ENCODE results near the gene SELENOP. TPM values are rescaled to one million over a fixed set of nuclear protein-coding genes. Genes with fewer than 3 reads are reported as not detected.
"Not testable (repeated sequence)": the region's sequence is repeated elsewhere in the genome, so short reads cannot be mapped to it uniquely, and the experiment has no call there.

SELENOP gene
- total and polyA plus RNA-seq, 7 donors = 34.3 to 155 (median 96.6) TPM

- no peak for TF ChIP-seq CTCF (IDR thresholded peaks at IDR 0.05)
- DNase-seq (no peak), ATAC-seq (no peak)
- intact Hi-C loops (cut with DNase I) = no loop called here
- Histone ChIP-seq H3K27ac (no peak overlapping the region), H3K4me1 (peaks cover 7% of the 10 kb centered on the region), H3K9me3 (no peaks in the 10 kb centered on the region), H3K36me3 (ENCODE audit: insufficient read depth in 1 of 2, low read depth in 1 of 2) (no peaks in the 10 kb centered on the region), H3K27me3 (ENCODE audit: insufficient read depth in 3 of 3, low read length in 2 of 3) (no peaks in the 10 kb centered on the region), H3K4me3 (no peak overlapping the region)
Observed at GRCh38 chr5:42855386-42855785, 43.7 kb upstream of the SELENOP start.

- ATAC-seq = no peak
Observed at GRCh38 chr5:42854795-42855194, 43.1 kb upstream of the SELENOP start.

GRCh38 chr5:42852826-42853225 lies 41.1 kb upstream of the SELENOP start:
- no peak for TF ChIP-seq CTCF (IDR thresholded peaks at IDR 0.05)
- intact Hi-C loops (cut with DNase I) = no loop called here
- no peaks in the 10 kb centered on the region for H3K27me3 ChIP-seq (ENCODE audit: insufficient read depth in 3 of 3, low read length in 2 of 3)
- no peak overlapping the region for H3K27ac ChIP-seq
- 100% methylated on average over 1 of the region's 1 CpG for WGBS, 3 donors
- H3K4me1 ChIP-seq = no peaks in the 10 kb centered on the region
- H3K36me3 ChIP-seq (ENCODE audit: insufficient read depth in 1 of 2, low read depth in 1 of 2) = no peaks in the 10 kb centered on the region
- no peak overlapping the region for H3K4me3 ChIP-seq
- DNase-seq = no peak
- ATAC-seq = no peak
- no peaks in the 10 kb centered on the region for H3K9me3 ChIP-seq

More at GRCh38 chr5:42854795-42855194, 43.1 kb upstream of the SELENOP start:
- TF ChIP-seq CTCF (IDR thresholded peaks at IDR 0.05) = no peak
- Histone ChIP-seq H3K27ac (no peak overlapping the region), H3K36me3 (ENCODE audit: insufficient read depth in 1 of 2, low read depth in 1 of 2) (no peaks in the 10 kb centered on the region), H3K9me3 (no peaks in the 10 kb centered on the region), H3K4me1 (peaks cover 7% of the 10 kb centered on the region), H3K4me3 (no peak overlapping the region), H3K27me3 (ENCODE audit: insufficient read depth in 3 of 3, low read length in 2 of 3) (no peaks in the 10 kb centered on the region)
- intact Hi-C loops (cut with DNase I) = no loop called here
- 84 to 92% (median 90%) methylated on average over 1 of the region's 1 CpG for WGBS, 3 donors
- no peak for DNase-seq

- H3K4me1 ChIP-seq = no peaks in the 10 kb centered on the region
- H3K27ac ChIP-seq = no peak overlapping the region
- TF ChIP-seq CTCF (IDR thresholded peaks at IDR 0.05) = no peak
- no peaks in the 10 kb centered on the region for H3K27me3 ChIP-seq (ENCODE audit: insufficient read depth in 3 of 3, low read length in 2 of 3)
- no peak overlapping the region for H3K4me3 ChIP-seq
- no peaks in the 10 kb centered on the region for H3K9me3 ChIP-seq
- no peaks in the 10 kb centered on the region for H3K36me3 ChIP-seq (ENCODE audit: insufficient read depth in 1 of 2, low read depth in 1 of 2)
- intact Hi-C loops (cut with DNase I) = no loop called here
- no peak for ATAC-seq
- 61 to 67% (median 62%) methylated on average over 6 of the region's 6 CpGs for WGBS, 3 donors
- DNase-seq = no peak
Observed at GRCh38 chr5:42851481-42851880, 39.8 kb upstream of the SELENOP start.

- ATAC-seq (no peak), DNase-seq (no peak)
- H3K36me3 ChIP-seq (ENCODE audit: insufficient read depth in 1 of 2, low read depth in 1 of 2) = no peaks in the 10 kb centered on the region
- H3K27ac ChIP-seq = no peak overlapping the region
- no peaks in the 10 kb centered on the region for H3K9me3 ChIP-seq
- intact Hi-C loops (cut with DNase I) = no loop called here
- H3K4me3 ChIP-seq = no peak overlapping the region
- no peak for TF ChIP-seq CTCF (IDR thresholded peaks at IDR 0.05)
- no peaks in the 10 kb centered on the region for H3K27me3 ChIP-seq (ENCODE audit: insufficient read depth in 3 of 3, low read length in 2 of 3)
- peaks cover 2% of the 10 kb centered on the region for H3K4me1 ChIP-seq
- 96 to 98% (median 96%) methylated on average over 2 of the region's 2 CpGs for WGBS, 3 donors
Observed at GRCh38 chr5:42848545-42848944, 36.9 kb upstream of the SELENOP start.

GRCh38 chr5:42844408-42844807 lies 32.7 kb upstream of the SELENOP start:
- H3K27me3 ChIP-seq (ENCODE audit: insufficient read depth in 3 of 3, low read length in 2 of 3); ATAC-seq; DNase-seq; H3K4me3 ChIP-seq; H3K36me3 ChIP-seq (ENCODE audit: insufficient read depth in 1 of 2, low read depth in 1 of 2); H3K9me3 ChIP-seq; intact Hi-C loops (cut with DNase I); H3K27ac ChIP-seq: not testable (repeated sequence)
- peaks cover 12% of the 10 kb centered on the region for H3K4me1 ChIP-seq
- 93 to 97% (median 96%) methylated on average over 4 of the region's 4 CpGs for WGBS, 3 donors
